HCT116 (cell line): ENCODE results near the gene ABCA1.

Source experiments
- CEBPB ChIP-seq: IDR thresholded peaks from 2 replicates; pipeline ENCODE4 v1.6.1; 2012; ENCODE audit warnings: low read depth
- EGR1 ChIP-seq: IDR thresholded peaks from 2 replicates; pipeline ENCODE4 v1.6.1; 2012; ENCODE audit warnings: low read depth
- EZH2 ChIP-seq: fragments of 200-600 bp; sonication (generic); IDR thresholded peaks from 2 replicates; pipeline ENCODE4 v1.6.1; 2017; ENCODE audit warnings: antibody characterized with exemption, mixed run types
- EZH2phosphoT487 ChIP-seq: fragments of 200-600 bp; IDR thresholded peaks from 2 replicates; pipeline ENCODE4 v1.6.1; 2018; ENCODE audit warnings: antibody characterized with exemption, borderline replicate concordance
- FOSL1 ChIP-seq: IDR thresholded peaks from 2 replicates; pipeline ENCODE4 v1.6.1; 2012; ENCODE audit warnings: low read depth
- JUND ChIP-seq: IDR thresholded peaks from 2 replicates; pipeline ENCODE4 v1.6.1; 2012
- POLR2A ChIP-seq: IDR thresholded peaks from 2 replicates; pipeline ENCODE4 v1.7.0; 2011; ENCODE audit warnings: borderline replicate concordance; ENCODE audit not compliant: insufficient read depth, insufficient read length; ENCODE audit errors: extremely low read depth
- POLR2AphosphoS5 ChIP-seq: IDR thresholded peaks from 2 replicates; pipeline ENCODE4 v1.6.1; 2011; ENCODE audit warnings: mild to moderate bottlenecking, low read depth, low read length, moderate library complexity
- RAD21 ChIP-seq: IDR thresholded peaks from 2 replicates; pipeline ENCODE4 v1.6.1; 2012; ENCODE audit warnings: low read depth, mild to moderate bottlenecking
- SP1 ChIP-seq: IDR thresholded peaks from 2 replicates; pipeline ENCODE4 v1.6.1; 2012; ENCODE audit warnings: low read depth
- TCF7L2 ChIP-seq: IDR thresholded peaks from 2 replicates; pipeline ENCODE4 v1.7.0; 2011; ENCODE audit warnings: borderline replicate concordance, inconsistent platforms; ENCODE audit not compliant: insufficient read depth, insufficient read length; ENCODE audit errors: extremely low read depth
- YY1 ChIP-seq: IDR thresholded peaks from 2 replicates; pipeline ENCODE4 v1.6.1; 2011; ENCODE audit warnings: low read length, low read depth, moderate library complexity, mild to moderate bottlenecking; ENCODE audit not compliant: insufficient replicate concordance; ENCODE audit errors: extremely low read depth
- TF ChIP-seq, protein P1 (sequence below), 3 experiments: fragments of 200-600 bp in 1 of 3; sonication (generic) in 1 of 3; IDR thresholded peaks in 2 of 3; conservative IDR thresholded peaks in 1 of 3; 2 replicates each; pipeline ENCODE4 v1.5.1; 2012 to 2017; ENCODE audit warnings: low read depth in 2 of 3, low read length in 2 of 3, antibody characterized with exemption in 1 of 3, borderline replicate concordance in 1 of 3, control low read depth in 1 of 3, mild to moderate bottlenecking in 1 of 3, mixed read lengths in 1 of 3, mixed run types in 1 of 3, moderate library complexity in 1 of 3; ENCODE audit not compliant: insufficient read depth in 1 of 3
- TF ChIP-seq, protein P2 (sequence below): IDR thresholded peaks from 2 replicates; pipeline ENCODE4 v1.6.1; 2012; ENCODE audit warnings: low read depth

DNA sequence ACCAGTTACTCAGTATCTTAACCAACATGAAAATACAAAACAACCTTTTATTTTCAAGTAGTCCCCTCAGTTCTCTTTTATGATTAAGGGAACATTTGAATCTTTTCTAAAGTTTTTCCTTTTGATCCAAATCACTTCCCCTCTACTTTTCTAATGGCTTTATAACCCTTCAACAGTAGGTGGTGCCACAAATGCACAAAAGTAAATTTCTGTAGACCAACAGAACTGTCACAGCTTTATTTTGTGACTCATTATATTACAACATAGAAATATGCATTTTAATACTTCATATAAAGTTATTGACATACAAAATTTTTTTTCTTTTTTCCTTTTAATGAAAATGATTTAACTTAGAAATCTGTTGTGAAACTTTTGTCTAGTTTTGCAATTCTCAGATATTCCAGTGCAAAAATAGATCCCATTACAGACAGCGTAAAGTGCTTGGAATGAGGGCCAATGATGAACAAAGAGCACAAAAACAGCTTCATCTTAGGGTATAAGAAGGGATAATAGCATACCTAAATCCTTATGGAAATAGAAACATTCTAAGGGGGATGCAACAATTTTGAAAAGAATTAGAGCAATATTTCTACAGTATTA, 147.1 kb downstream of the ABCA1 start:
- TF ChIP-seq, protein P1, sequence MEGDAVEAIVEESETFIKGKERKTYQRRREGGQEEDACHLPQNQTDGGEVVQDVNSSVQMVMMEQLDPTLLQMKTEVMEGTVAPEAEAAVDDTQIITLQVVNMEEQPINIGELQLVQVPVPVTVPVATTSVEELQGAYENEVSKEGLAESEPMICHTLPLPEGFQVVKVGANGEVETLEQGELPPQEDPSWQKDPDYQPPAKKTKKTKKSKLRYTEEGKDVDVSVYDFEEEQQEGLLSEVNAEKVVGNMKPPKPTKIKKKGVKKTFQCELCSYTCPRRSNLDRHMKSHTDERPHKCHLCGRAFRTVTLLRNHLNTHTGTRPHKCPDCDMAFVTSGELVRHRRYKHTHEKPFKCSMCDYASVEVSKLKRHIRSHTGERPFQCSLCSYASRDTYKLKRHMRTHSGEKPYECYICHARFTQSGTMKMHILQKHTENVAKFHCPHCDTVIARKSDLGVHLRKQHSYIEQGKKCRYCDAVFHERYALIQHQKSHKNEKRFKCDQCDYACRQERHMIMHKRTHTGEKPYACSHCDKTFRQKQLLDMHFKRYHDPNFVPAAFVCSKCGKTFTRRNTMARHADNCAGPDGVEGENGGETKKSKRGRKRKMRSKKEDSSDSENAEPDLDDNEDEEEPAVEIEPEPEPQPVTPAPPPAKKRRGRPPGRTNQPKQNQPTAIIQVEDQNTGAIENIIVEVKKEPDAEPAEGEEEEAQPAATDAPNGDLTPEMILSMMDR (IDR thresholded peaks at IDR 0.05 in 2 of 3, conservative IDR thresholded peaks at IDR 0.05 in 1 of 3; ENCODE audit: borderline replicate concordance in 1 of 3, insufficient read depth in 1 of 3, low read depth in 2 of 3, low read length in 2 of 3), result peak; percentile 47 to 59 (median 50); a peak in 5 of 6 replicates
- TF ChIP-seq, protein P2, sequence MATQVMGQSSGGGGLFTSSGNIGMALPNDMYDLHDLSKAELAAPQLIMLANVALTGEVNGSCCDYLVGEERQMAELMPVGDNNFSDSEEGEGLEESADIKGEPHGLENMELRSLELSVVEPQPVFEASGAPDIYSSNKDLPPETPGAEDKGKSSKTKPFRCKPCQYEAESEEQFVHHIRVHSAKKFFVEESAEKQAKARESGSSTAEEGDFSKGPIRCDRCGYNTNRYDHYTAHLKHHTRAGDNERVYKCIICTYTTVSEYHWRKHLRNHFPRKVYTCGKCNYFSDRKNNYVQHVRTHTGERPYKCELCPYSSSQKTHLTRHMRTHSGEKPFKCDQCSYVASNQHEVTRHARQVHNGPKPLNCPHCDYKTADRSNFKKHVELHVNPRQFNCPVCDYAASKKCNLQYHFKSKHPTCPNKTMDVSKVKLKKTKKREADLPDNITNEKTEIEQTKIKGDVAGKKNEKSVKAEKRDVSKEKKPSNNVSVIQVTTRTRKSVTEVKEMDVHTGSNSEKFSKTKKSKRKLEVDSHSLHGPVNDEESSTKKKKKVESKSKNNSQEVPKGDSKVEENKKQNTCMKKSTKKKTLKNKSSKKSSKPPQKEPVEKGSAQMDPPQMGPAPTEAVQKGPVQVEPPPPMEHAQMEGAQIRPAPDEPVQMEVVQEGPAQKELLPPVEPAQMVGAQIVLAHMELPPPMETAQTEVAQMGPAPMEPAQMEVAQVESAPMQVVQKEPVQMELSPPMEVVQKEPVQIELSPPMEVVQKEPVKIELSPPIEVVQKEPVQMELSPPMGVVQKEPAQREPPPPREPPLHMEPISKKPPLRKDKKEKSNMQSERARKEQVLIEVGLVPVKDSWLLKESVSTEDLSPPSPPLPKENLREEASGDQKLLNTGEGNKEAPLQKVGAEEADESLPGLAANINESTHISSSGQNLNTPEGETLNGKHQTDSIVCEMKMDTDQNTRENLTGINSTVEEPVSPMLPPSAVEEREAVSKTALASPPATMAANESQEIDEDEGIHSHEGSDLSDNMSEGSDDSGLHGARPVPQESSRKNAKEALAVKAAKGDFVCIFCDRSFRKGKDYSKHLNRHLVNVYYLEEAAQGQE, result no peak
- TF ChIP-seq POLR2A (no peak), EZH2 (no peak), TCF7L2 (no peak), YY1 (no peak), SP1 (no peak), CEBPB (no peak), EGR1 (no peak), POLR2AphosphoS5 (no peak), EZH2phosphoT487 (no peak), JUND (no peak), RAD21 (peak; percentile 71), FOSL1 (no peak)
